ENCODE data around the gene ZNF232.

- TF ChIP-seq EZH2phosphoT487 (conservative IDR thresholded peaks at IDR 0.05; ENCODE audit: low read length) (no peak), CTCF (IDR thresholded peaks at IDR 0.05; ENCODE audit: insufficient read depth, low read length, poor library complexity, severe bottlenecking) (no peak)
Observed at GRCh38 chr17:5077781-5078105, 33.9 kb downstream of the ZNF232 start.
